Mucosa of rectum (tissue), 2 donors: ENCODE measurements around the gene SDC4.

Experiments
- H3K27ac ChIP-seq, 2 donors: one replicate each; pipeline ENCODE4 v1.7.0; 2013; ENCODE audit warnings: inconsistent platforms in 2 of 2, low read depth in 2 of 2, low read length in 2 of 2
- H3K27me3 ChIP-seq, 2 donors: one replicate each; pipeline ENCODE4 v1.7.0; 2013; ENCODE audit warnings: low read length in 2 of 2; ENCODE audit not compliant: control insufficient read depth in 2 of 2, insufficient read depth in 2 of 2
- H3K36me3 ChIP-seq, 2 donors: one replicate each; pipeline ENCODE4 v1.7.0; 2013; ENCODE audit warnings: low read length in 2 of 2; ENCODE audit not compliant: control insufficient read depth in 2 of 2, insufficient read depth in 2 of 2
- H3K4me1 ChIP-seq, 2 donors: one replicate each; pipeline ENCODE4 v1.7.0; 2013; ENCODE audit warnings: low read length in 2 of 2, mild to moderate bottlenecking in 1 of 2; ENCODE audit not compliant: control insufficient read depth in 2 of 2, insufficient read depth in 2 of 2
- H3K4me3 ChIP-seq, 2 donors: one replicate each; pipeline ENCODE4 v1.7.0; 2013; ENCODE audit warnings: low read length in 2 of 2
- H3K9ac ChIP-seq, 2 donors: one replicate each; pipeline ENCODE4 v1.7.0; 2013; ENCODE audit warnings: low read length in 2 of 2, low read depth in 1 of 2, mild to moderate bottlenecking in 1 of 2
- H3K9me3 ChIP-seq, 2 donors: one replicate each; pipeline ENCODE4 v1.7.0; 2013; ENCODE audit warnings: low read length in 2 of 2; ENCODE audit not compliant: control insufficient read depth in 2 of 2
- donor health status: healthy.
- donor health status: Normal muscosa, but diverticular disease.

Gene SDC4

DNA sequence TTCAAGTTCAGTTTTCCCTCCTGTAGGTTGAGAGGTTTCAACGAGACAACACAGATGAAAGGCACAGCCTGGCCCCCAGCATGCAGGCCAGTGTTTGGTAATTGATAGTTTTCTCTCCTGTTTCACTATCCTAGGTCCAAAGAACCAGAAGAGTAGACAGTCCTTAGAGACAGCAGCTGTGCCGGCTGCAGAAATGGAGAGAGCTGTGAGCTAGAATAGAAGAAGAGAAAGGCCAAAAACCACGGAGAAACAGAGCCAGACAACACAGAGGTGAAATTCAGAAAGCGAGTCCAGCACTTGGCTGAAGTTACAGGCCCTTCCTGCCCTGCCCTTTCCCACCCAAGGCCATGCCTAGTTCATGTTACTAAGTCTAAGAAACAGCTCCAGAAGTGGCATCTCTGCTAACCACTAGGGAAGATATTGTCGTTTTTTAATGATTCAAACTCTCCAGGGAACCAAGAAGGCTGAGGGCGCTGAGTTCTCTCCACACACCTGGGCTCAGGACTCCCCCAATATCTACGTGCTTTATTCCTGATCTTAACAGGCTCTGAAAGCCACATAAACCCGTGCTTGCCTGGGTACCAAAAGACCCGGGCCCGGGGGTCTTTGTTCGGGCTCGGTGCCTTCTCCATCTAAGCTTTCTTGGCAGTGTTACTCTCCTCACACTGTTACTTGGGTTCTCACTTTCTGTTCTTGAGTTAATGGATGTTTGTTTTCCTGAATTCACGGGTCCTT is 58.1 kb downstream of the SDC4 start:
- Histone ChIP-seq H3K4me3 (no peak overlapping the region), H3K27me3 (peaks cover 2 to 4% of the 10 kb centered on the region in 2 donors), H3K27ac (no peak overlapping the region), H3K9ac (no peak overlapping the region), H3K4me1 (peaks cover 0 to 5% of the 10 kb centered on the region in 2 donors), H3K9me3 (no peaks in the 10 kb centered on the region), H3K36me3 (no peaks in the 10 kb centered on the region)

DNA sequence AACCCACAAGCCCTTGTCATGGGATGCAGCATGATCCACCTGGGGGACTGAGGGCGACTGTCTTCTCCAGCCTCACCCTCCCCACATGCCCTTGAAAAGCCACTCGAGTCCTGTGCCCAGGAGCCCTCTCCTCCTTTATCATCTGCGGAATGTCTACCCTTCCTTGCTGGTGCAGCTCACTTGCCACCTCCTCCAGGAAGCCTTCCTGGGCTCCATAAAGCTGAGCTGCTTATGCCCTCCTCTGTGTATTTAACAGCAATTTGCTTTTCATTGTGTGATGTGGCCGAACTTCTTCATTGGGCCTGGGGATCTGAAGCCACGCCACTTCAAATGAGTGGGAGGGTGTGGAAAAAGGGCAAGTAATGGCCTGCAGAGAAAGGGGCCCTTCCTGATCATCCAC is 59.4 kb downstream of the SDC4 start:
- no peak overlapping the region for H3K4me3 ChIP-seq
- H3K36me3 ChIP-seq: no peaks in the 10 kb centered on the region
- H3K4me1 ChIP-seq: peaks cover 0 to 5% of the 10 kb centered on the region in 2 donors
- H3K9me3 ChIP-seq: no peaks in the 10 kb centered on the region
- peaks cover 2 to 3% of the 10 kb centered on the region in 2 donors for H3K27me3 ChIP-seq
- H3K9ac ChIP-seq: no peak overlapping the region
- no peak overlapping the region for H3K27ac ChIP-seq

DNA sequence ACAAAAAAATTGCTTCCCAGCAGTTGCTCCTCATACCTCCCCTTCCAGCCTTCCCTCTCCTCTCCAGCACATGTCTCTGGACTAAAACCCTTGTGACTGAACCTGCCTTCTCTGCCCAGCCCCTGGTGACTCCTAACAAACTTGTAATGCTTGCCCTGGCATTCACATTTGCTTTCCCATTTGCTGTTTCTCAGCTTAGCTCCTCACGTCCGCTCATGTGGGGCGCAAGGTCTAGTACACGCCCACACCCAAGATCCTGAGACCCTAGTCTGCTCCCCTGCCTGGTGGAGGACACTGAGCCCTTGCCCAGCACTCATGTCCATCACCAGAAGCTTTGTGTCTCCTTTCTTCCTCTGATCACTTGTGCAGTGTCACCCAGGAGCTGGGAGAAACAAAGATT is 59.8 kb downstream of the SDC4 start:
- no peaks in the 10 kb centered on the region for H3K36me3 ChIP-seq
- H3K27me3 ChIP-seq: peaks cover 2% of the 10 kb centered on the region in 2 donors
- H3K4me3 ChIP-seq: no peak overlapping the region
- H3K9ac ChIP-seq: no peak overlapping the region
- no peaks in the 10 kb centered on the region for H3K9me3 ChIP-seq
- no peak overlapping the region for H3K27ac ChIP-seq
- H3K4me1 ChIP-seq: peaks cover 0 to 5% of the 10 kb centered on the region in 2 donors

DNA sequence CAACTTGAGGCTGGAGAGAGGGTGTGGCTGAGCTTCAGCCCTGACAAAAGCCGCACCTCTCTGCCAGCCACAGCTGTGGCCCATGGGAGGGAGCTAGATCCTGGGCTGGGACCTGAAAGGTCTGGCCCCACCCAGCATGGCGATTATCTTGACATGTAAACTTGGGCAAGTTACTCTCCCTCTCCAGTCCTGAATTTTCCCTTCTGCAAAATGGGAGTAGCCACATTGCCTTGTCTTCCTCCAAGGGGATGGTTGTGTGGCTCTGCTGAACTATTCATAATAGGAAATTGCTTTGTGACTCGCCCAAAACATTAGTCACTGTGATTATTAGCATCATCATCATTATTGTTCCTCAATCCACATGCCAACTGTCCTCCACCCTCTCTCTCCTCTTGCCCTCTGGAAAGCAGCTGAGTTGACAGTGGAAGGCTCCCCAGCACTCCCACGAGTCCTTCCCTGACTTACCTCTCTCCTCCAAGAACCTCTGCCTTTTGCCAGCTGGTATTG is 64.6 kb downstream of the SDC4 start:
- Histone ChIP-seq H3K9ac (no peak overlapping the region), H3K9me3 (no peaks in the 10 kb centered on the region), H3K4me1 (no peaks in the 10 kb centered on the region)

DNA sequence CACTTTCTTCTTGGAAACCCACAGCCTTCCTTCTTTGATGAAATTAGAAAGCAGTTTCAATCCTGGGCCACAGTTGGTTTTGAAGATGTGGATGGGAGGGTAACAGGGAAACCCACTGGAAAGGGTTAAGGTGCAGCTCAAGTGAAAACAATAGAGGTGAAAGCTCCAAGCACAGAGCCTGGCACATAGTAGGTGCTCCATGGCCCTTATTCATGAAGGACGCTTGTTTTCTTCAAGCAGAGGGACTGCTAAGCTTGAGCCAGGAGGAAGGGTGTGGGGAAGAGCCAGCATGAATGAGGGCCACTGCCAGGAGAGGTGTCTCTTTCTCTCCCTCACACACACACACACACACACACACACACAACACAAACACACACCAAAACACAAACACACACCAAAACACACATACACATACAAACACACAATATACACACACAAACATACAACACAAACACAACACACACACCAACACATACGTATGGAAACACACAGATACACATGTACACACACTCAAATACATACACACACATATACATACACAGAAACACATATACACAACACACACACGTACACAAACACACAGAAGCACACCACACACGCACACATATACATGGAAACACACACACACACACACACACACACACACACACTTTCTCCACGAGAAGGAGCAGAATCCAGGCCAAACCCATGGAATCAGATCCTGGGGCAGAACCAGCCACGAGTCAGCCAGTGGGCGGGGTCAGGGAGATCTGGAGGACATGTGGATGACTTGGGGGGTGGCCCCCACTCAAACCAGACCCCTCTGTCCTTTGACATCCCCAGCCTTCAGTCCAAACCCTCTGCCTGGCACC is 65.3 kb downstream of the SDC4 start:
- H3K4me1 ChIP-seq: no peaks in the 10 kb centered on the region
- no peaks in the 10 kb centered on the region for H3K9me3 ChIP-seq
- H3K36me3 ChIP-seq: no peaks in the 10 kb centered on the region
- no peak overlapping the region for H3K27ac ChIP-seq
- H3K27me3 ChIP-seq: no peaks in the 10 kb centered on the region
- H3K9ac ChIP-seq: no peak overlapping the region
- H3K4me3 ChIP-seq: no peak overlapping the region

More for the DNA sequence above, 64.6 kb downstream of the SDC4 start:
- Histone ChIP-seq H3K27ac (no peak overlapping the region), H3K4me3 (no peak overlapping the region), H3K27me3 (no peaks in the 10 kb centered on the region), H3K36me3 (no peaks in the 10 kb centered on the region)

DNA sequence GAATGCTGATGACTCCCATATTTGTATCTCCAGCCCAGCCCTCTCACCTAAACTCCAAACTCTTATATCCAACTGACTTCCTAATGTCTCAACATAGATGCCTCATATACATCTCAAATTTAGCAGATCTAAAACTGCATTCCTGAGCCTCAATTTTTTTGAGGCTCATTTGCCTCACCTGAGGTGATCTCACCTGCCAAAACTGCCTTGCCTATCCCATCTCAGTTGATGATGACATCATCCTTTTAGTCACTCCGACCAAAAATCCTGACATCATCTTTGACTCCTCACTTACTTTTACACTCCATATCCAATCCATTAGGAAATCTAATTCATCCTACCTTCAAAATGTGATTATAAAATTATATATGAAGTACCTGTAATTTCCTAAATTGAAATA is 68.2 kb downstream of the SDC4 start:
- Histone ChIP-seq H3K4me3 (no peak overlapping the region), H3K4me1 (no peaks in the 10 kb centered on the region), H3K27ac (no peak overlapping the region), H3K9ac (no peak overlapping the region), H3K27me3 (no peaks in the 10 kb centered on the region), H3K36me3 (no peaks in the 10 kb centered on the region), H3K9me3 (no peaks in the 10 kb centered on the region)

DNA sequence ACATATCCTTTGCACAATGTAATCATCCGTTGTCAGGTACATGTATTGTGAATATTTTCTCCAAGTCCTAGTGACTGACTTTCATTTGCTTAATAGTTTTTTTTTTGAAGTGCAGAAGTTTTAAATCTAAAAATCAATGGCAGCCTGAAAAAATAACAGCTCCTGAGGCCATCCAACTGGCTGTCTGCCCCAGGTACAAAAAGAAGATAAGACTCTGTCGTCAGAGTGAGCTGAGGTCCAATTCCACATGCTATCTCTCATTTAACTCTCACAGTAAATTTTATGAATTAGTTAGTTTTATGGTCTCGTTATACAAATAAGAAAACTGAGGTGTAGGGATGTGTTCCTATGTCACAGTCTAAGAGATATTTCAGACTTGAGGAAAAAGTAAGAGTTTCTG is 72.9 kb downstream of the SDC4 start:
- no peak overlapping the region for H3K27ac ChIP-seq
- no peaks in the 10 kb centered on the region for H3K9me3 ChIP-seq
- no peaks in the 10 kb centered on the region for H3K4me1 ChIP-seq
- H3K4me3 ChIP-seq: no peak overlapping the region
- peaks cover 0 to 2% of the 10 kb centered on the region in 2 donors for H3K27me3 ChIP-seq
- H3K9ac ChIP-seq: no peak overlapping the region
- no peaks in the 10 kb centered on the region for H3K36me3 ChIP-seq
